Measurements from ENCODE around the gene CCDC180. TPM values are rescaled to one million over a fixed set of nuclear protein-coding genes. Genes with fewer than 3 reads are reported as not detected.

Gene CCDC180
- total and polyA plus RNA-seq, 2 experiments from 2014 or later: 3.9 to 7.1 TPM

DNA sequence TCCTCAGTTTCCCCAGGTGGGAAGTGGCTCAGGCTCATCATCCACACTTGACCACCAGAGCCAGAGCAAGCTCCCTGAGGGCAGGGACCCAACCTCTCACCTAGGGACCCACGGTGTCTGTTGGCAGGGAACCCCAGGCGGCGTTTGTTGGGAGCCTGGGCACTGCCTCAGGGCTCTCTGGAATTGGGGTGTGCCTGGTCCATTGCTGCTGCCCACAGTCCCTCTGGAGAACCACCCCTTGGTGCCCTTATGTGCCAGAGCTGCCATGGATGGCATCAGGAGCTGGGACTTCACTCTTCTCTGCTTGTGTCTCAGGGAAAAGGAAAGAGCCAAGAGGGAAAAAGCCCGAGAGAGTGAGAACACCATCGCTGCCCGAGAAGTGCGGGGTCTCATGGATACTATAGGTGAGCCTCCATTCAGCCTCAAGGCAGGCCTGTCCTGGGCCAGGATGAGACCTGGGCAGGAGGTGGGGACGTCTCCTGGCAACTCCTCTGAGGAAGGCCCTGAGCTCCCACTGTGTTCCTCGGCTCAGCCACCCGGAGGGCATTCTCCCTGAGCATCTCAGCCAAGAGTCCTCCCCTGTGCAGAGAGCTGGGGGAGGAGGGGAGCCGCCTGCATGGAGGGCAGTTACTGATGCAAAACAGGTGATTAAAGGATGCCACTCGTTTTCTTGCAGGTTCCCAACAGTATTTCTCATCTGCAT is 4.5 kb downstream of the CCDC180 start (continued):
- TF ChIP-seq, protein P1, sequence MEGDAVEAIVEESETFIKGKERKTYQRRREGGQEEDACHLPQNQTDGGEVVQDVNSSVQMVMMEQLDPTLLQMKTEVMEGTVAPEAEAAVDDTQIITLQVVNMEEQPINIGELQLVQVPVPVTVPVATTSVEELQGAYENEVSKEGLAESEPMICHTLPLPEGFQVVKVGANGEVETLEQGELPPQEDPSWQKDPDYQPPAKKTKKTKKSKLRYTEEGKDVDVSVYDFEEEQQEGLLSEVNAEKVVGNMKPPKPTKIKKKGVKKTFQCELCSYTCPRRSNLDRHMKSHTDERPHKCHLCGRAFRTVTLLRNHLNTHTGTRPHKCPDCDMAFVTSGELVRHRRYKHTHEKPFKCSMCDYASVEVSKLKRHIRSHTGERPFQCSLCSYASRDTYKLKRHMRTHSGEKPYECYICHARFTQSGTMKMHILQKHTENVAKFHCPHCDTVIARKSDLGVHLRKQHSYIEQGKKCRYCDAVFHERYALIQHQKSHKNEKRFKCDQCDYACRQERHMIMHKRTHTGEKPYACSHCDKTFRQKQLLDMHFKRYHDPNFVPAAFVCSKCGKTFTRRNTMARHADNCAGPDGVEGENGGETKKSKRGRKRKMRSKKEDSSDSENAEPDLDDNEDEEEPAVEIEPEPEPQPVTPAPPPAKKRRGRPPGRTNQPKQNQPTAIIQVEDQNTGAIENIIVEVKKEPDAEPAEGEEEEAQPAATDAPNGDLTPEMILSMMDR (conservative IDR thresholded peaks at IDR 0.05; ENCODE audit: low read depth in 2 of 2): no peak
- no peak for TF ChIP-seq JUNB (IDR thresholded peaks at IDR 0.05; ENCODE audit: unreplicated experiment)
- TF ChIP-seq, protein P2, sequence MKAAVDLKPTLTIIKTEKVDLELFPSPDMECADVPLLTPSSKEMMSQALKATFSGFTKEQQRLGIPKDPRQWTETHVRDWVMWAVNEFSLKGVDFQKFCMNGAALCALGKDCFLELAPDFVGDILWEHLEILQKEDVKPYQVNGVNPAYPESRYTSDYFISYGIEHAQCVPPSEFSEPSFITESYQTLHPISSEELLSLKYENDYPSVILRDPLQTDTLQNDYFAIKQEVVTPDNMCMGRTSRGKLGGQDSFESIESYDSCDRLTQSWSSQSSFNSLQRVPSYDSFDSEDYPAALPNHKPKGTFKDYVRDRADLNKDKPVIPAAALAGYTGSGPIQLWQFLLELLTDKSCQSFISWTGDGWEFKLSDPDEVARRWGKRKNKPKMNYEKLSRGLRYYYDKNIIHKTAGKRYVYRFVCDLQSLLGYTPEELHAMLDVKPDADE (IDR thresholded peaks at IDR 0.05): no peak

DNA sequence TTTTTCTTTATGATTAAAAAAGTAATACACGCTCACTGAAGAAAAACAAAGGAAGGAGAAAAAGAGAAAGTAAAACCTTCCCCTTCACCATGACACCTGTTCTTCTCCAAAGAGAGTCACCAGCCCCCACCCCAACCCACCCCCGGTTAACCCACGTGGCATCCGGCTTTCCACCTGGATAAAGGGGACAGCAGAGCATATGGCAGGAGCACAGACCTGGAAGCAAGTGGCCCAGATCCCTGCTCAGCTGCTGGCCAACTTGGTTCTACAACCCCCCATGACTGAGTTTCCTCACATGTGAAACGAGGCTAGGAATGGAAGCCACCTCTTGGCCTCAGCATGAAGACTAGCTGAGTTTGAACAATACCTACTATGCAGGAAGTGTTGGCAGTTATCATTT is 5.1 kb downstream of the CCDC180 start:
- Histone ChIP-seq H3F3A (replicated peaks; ENCODE audit: low read depth) (no peaks in the 10 kb centered on the region), H3K4me2 (no peak overlapping the region), H2AFZ (no peak overlapping the region), H3K4me1 (ENCODE audit: insufficient read depth) (peaks cover 9% of the 10 kb centered on the region; the same call in 1 of the 2 replicates), H3K27me3 (ENCODE audit: insufficient read depth) (no peaks in the 10 kb centered on the region), H3K27ac (ENCODE audit: low read depth) (no peak overlapping the region), H3K4me3 (no peak overlapping the region), H4K20me1 (replicated peaks; ENCODE audit: insufficient read depth) (no peaks in the 10 kb centered on the region), H3K36me3 (ENCODE audit: insufficient read depth) (no peaks in the 10 kb centered on the region), H3K79me2 (replicated peaks; ENCODE audit: insufficient read depth) (no peaks in the 10 kb centered on the region), H3K9me2 (ENCODE audit: insufficient read depth) (no peaks in the 10 kb centered on the region)
- ATAC-seq (no peak), DNase-seq (ENCODE audit: low spot score) (no peak)
- Mint-ChIP-seq H3K27ac (no peak overlapping the region), H3K36me3 (ENCODE audit: low read depth) (peaks cover 13% of the 10 kb centered on the region), H3K9me3 (no peaks in the 10 kb centered on the region), H3K27me3 (ENCODE audit: insufficient read depth, low read depth, poor library complexity) (peaks cover 8% of the 10 kb centered on the region), H3K4me3 (no peak overlapping the region), H3K4me1 (peaks cover 1% of the 10 kb centered on the region; the same call in 2 of the 3 replicates)
- TF ChIP-seq ZNF331 (CRISPR knock-in tag; IDR thresholded peaks at IDR 0.05; ENCODE audit: low read depth) (no peak), ZNF114 (CRISPR knock-in tag; IDR thresholded peaks at IDR 0.05) (no peak), NANOG (IDR thresholded peaks at IDR 0.05; ENCODE audit: borderline replicate concordance) (no peak), CREB1 (CRISPR knock-in tag; IDR thresholded peaks at IDR 0.05; ENCODE audit: low read depth) (no peak)
- TF ChIP-seq, protein P1 (conservative IDR thresholded peaks at IDR 0.05; ENCODE audit: low read depth in 2 of 2): no peak
- TF ChIP-seq, protein P3, sequence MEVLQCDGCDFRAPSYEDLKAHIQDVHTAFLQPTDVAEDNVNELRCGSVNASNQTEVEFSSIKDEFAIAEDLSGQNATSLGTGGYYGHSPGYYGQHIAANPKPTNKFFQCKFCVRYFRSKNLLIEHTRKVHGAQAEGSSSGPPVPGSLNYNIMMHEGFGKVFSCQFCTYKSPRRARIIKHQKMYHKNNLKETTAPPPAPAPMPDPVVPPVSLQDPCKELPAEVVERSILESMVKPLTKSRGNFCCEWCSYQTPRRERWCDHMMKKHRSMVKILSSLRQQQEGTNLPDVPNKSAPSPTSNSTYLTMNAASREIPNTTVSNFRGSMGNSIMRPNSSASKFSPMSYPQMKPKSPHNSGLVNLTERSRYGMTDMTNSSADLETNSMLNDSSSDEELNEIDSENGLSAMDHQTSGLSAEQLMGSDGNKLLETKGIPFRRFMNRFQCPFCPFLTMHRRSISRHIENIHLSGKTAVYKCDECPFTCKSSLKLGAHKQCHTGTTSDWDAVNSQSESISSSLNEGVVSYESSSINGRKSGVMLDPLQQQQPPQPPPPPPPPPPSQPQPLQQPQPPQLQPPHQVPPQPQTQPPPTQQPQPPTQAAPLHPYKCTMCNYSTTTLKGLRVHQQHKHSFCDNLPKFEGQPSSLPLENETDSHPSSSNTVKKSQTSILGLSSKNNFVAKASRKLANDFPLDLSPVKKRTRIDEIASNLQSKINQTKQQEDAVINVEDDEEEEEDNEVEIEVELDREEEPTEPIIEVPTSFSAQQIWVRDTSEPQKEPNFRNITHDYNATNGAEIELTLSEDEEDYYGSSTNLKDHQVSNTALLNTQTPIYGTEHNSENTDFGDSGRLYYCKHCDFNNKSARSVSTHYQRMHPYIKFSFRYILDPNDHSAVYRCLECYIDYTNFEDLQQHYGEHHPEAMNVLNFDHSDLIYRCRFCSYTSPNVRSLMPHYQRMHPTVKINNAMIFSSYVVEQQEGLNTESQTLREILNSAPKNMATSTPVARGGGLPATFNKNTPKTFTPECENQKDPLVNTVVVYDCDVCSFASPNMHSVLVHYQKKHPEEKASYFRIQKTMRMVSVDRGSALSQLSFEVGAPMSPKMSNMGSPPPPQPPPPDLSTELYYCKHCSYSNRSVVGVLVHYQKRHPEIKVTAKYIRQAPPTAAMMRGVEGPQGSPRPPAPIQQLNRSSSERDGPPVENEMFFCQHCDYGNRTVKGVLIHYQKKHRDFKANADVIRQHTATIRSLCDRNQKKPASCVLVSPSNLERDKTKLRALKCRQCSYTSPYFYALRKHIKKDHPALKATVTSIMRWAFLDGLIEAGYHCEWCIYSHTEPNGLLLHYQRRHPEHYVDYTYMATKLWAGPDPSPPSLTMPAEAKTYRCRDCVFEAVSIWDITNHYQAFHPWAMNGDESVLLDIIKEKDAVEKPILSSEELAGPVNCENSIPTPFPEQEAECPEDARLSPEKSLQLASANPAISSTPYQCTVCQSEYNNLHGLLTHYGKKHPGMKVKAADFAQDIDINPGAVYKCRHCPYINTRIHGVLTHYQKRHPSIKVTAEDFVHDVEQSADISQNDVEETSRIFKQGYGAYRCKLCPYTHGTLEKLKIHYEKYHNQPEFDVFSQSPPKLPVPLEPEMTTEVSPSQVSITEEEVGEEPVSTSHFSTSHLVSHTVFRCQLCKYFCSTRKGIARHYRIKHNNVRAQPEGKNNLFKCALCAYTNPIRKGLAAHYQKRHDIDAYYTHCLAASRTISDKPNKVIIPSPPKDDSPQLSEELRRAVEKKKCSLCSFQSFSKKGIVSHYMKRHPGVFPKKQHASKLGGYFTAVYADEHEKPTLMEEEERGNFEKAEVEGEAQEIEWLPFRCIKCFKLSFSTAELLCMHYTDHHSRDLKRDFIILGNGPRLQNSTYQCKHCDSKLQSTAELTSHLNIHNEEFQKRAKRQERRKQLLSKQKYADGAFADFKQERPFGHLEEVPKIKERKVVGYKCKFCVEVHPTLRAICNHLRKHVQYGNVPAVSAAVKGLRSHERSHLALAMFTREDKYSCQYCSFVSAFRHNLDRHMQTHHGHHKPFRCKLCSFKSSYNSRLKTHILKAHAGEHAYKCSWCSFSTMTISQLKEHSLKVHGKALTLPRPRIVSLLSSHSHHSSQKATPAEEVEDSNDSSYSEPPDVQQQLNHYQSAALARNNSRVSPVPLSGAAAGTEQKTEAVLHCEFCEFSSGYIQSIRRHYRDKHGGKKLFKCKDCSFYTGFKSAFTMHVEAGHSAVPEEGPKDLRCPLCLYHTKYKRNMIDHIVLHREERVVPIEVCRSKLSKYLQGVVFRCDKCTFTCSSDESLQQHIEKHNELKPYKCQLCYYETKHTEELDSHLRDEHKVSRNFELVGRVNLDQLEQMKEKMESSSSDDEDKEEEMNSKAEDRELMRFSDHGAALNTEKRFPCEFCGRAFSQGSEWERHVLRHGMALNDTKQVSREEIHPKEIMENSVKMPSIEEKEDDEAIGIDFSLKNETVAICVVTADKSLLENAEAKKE (CRISPR knock-in tag; IDR thresholded peaks at IDR 0.05): no peak
- TF ChIP-seq, protein P4, sequence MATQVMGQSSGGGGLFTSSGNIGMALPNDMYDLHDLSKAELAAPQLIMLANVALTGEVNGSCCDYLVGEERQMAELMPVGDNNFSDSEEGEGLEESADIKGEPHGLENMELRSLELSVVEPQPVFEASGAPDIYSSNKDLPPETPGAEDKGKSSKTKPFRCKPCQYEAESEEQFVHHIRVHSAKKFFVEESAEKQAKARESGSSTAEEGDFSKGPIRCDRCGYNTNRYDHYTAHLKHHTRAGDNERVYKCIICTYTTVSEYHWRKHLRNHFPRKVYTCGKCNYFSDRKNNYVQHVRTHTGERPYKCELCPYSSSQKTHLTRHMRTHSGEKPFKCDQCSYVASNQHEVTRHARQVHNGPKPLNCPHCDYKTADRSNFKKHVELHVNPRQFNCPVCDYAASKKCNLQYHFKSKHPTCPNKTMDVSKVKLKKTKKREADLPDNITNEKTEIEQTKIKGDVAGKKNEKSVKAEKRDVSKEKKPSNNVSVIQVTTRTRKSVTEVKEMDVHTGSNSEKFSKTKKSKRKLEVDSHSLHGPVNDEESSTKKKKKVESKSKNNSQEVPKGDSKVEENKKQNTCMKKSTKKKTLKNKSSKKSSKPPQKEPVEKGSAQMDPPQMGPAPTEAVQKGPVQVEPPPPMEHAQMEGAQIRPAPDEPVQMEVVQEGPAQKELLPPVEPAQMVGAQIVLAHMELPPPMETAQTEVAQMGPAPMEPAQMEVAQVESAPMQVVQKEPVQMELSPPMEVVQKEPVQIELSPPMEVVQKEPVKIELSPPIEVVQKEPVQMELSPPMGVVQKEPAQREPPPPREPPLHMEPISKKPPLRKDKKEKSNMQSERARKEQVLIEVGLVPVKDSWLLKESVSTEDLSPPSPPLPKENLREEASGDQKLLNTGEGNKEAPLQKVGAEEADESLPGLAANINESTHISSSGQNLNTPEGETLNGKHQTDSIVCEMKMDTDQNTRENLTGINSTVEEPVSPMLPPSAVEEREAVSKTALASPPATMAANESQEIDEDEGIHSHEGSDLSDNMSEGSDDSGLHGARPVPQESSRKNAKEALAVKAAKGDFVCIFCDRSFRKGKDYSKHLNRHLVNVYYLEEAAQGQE (IDR thresholded peaks at IDR 0.05; ENCODE audit: unreplicated experiment): no peak

Data from GM23338 (cell line).